A549 treated with AZD2906 at 1 μM for 4 hours (cell line): ENCODE results near the gene MAGEA9. TPM values are rescaled to one million over a fixed set of nuclear protein-coding genes. Genes with fewer than 3 reads are reported as not detected.

Experiments
- total RNA-seq: library from RNA; stranded (reverse); fragments of 200-300 nt; extraction: Qiagen RNA extraction; gene quantifications from 5 replicates; pipeline ENCODE4 v1.2.3, GENCODE V29; 2022

MAGEA9 gene
- not detected in 5 replicates for total RNA-seq

GRCh38 chrX:149781727-149782126 is at the start of gene MAGEA9:
Gene MAGEA9 (plus strand): TSS chrX:149781930. CDS start chrX:149786211, 4,281 bp downstream.

GRCh38 chrX:149773768-149774167 is 8.0 kb upstream of the MAGEA9 start, which contains the start of gene HSFX1:
Gene HSFX1 (plus strand): TSS chrX:149774068. CDS start chrX:149774682, 614 bp downstream.

Other genes with a start within 250 kb of the MAGEA9 start
- 20.6 to 22.5 TPM (median 21.3 TPM) in 5 replicates for gene EOLA1, start 240.9 kb upstream of the MAGEA9 start, total RNA-seq
- 0.07 TPM in 1 of 5 replicates, not detected in the others for gene HSFX3, start 232.0 kb upstream of the MAGEA9 start, total RNA-seq
- 0.06 TPM in 1 of 5 replicates, not detected in the others for gene MAGEA9B, start 194.5 kb upstream of the MAGEA9 start, total RNA-seq
- 0.13 to 0.18 TPM (median 0.15 TPM) in 4 of 5 replicates, not detected in the other for gene HSFX2, start 186.6 kb upstream of the MAGEA9 start, total RNA-seq
- 24.7 to 29.3 TPM (median 28.6 TPM) in 5 replicates for gene TMEM185A, start 150.1 kb upstream of the MAGEA9 start, total RNA-seq
- not detected in 5 replicates for gene MAGEA11, start 69.9 kb upstream of the MAGEA9 start, total RNA-seq
- 0.28 to 0.37 TPM (median 0.31 TPM) in 5 replicates for gene HSFX1, start 7.9 kb upstream of the MAGEA9 start, total RNA-seq
- not detected in 5 replicates for gene MAGEA8, start 99.3 kb downstream of the MAGEA9 start, total RNA-seq
- gene HSFX4, start 147.6 kb downstream of the MAGEA9 start, total RNA-seq = 0.11 to 0.17 TPM in 2 of 5 replicates, not detected in the others
- 52.9 to 61.6 TPM (median 58.5 TPM) in 5 replicates for gene EOLA2, start 156.6 kb downstream of the MAGEA9 start, total RNA-seq